Mammary epithelial cell (primary cell): ENCODE measurements around the gene RIC1.

Source experiments
- CTCF ChIP-seq, 2 donors: IDR thresholded peaks in 1 of 2; conservative IDR thresholded peaks in 1 of 2; 2 replicates each; pipeline ENCODE4 v1.5.1; 2011 to 2012; ENCODE audit warnings: inconsistent platforms in 2 of 2, low read length in 2 of 2, mild to moderate bottlenecking in 2 of 2, control low read depth in 1 of 2, low read depth in 1 of 2; ENCODE audit not compliant: insufficient read depth in 1 of 2; ENCODE audit errors: extremely low read depth in 1 of 2
- EZH2 ChIP-seq: IDR thresholded peaks from 2 replicates; pipeline ENCODE4 v1.6.1; 2012; ENCODE audit warnings: low read length, inconsistent platforms, borderline replicate concordance

GRCh38 chr9:5646116-5646515 is 17.2 kb downstream of the RIC1 start:
- TF ChIP-seq CTCF (conservative IDR thresholded peaks at IDR 0.05 in 1 of 2, IDR thresholded peaks at IDR 0.05 in 1 of 2; ENCODE audit: extremely low read depth in 1 of 2, insufficient read depth in 1 of 2, low read depth in 1 of 2, low read length in 2 of 2), result no peak
- no peak for TF ChIP-seq EZH2
